Activated T-helper 1 cell treated with Interleukin-2 at 50 U/mL for 16 hours (primary cell): ENCODE data around the gene RABEP1.
"Not testable (repeated sequence)": the region's sequence is repeated elsewhere in the genome, so short reads cannot be mapped to it uniquely, and the experiment has no call there.

Experiments
- DNase-seq: peaks from one replicate; pipeline ENCODE4 v3.0.0-alpha.2; 2020; ENCODE audit warnings: low read depth

RABEP1 gene

GRCh38 chr17:5422505-5422904 is 140.4 kb downstream of the RABEP1 start:
- no peak for DNase-seq

- DNase-seq, result no peak
Measured at GRCh38 chr17:5424909-5425308, 142.8 kb downstream of the RABEP1 start.

- no peak for DNase-seq
Measured at GRCh38 chr17:5425826-5426225, 143.7 kb downstream of the RABEP1 start.

- no peak for DNase-seq
Measured at GRCh38 chr17:5429191-5429887, 147.3 kb downstream of the RABEP1 start.

GRCh38 chr17:5430413-5430999 is 148.4 kb downstream of the RABEP1 start:
- no peak for DNase-seq

- not testable (repeated sequence) for DNase-seq
Measured at GRCh38 chr17:5431234-5431633, 149.2 kb downstream of the RABEP1 start.

- no peak for DNase-seq
Measured at GRCh38 chr17:5431949-5432556, 150.0 kb downstream of the RABEP1 start.

GRCh38 chr17:5434984-5435383 is 152.9 kb downstream of the RABEP1 start:
- DNase-seq, result no peak
